Right atrium auricular region (tissue), 2 donors: ENCODE data around the gene CREB3L2. TPM values are rescaled to one million over a fixed set of nuclear protein-coding genes. Genes with fewer than 3 reads are reported as not detected.
A peak's percentile ranks its signal among the peaks of the same experiment; 100 is the strongest.

Source experiments
- DNase-seq: peaks from one replicate; pipeline ENCODE4 v3.0.0-alpha.2; 2019; ENCODE audit warnings: low spot score
- H3K27ac ChIP-seq, 2 donors: fragments of 200-600 bp; sonication (generic); 1 replicate in 1 of 2; 2 replicates in 1 of 2; pipeline ENCODE4 v1.5.1; 2016 to 2019
- H3K27me3 ChIP-seq, 2 donors: fragments of 200-600 bp; sonication (generic); one replicate each; pipeline versions ENCODE4 v1.5.1 to v1.6.0; 2017 to 2019
- H3K36me3 ChIP-seq: fragments of 200-600 bp; sonication (generic); one replicate; pipeline ENCODE4 v1.5.1; 2016
- H3K4me1 ChIP-seq, 2 donors: fragments of 200-600 bp; sonication (generic); one replicate each; pipeline versions ENCODE4 v1.5.1 to v1.6.0; 2017 to 2019
- H3K4me3 ChIP-seq, 2 donors: fragments of 200-600 bp; sonication (generic); 1 replicate in 1 of 2; 2 replicates in 1 of 2; pipeline ENCODE4 v1.5.1; 2017 to 2019; ENCODE audit warnings: mild to moderate bottlenecking in 1 of 2, moderate library complexity in 1 of 2
- H3K9me3 ChIP-seq, 2 donors: fragments of 200-600 bp; sonication (generic); one replicate each; pipeline ENCODE4 v1.5.1; 2019
- CTCF ChIP-seq, 2 donors: fragments of 200-600 bp; sonication (generic); IDR thresholded peaks; one replicate each; pipeline ENCODE4 v1.5.1; 2019; ENCODE audit warnings: antibody characterized with exemption in 2 of 2
- total RNA-seq, 2 donors: library from RNA; depleted of rRNA; stranded (reverse); fragments of >200 nt; gene quantifications; one replicate each; pipeline ENCODE4 v1.1.0, GENCODE V29; 2016

CREB3L2 gene
- total RNA-seq, 2 donors from 2014 or later = 25.6 to 39.6 TPM

DNA sequence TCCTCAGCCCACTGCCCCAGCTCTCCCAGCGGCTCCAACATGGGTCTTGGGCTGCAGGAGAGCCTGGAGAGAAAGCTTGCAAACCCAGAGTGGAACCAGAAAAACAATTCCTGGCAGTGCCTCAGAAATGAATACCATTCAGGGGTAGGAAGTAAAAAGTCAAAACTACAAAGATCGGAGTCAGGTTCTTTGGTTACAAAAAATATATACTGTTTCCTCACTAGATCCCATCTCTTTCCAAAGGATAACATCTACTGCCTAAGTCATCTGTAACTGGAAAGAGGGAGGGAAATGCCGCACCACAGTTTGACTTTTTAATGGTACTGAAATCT, 14.9 kb downstream of the CREB3L2 start:
- Histone ChIP-seq H3K27ac (peak overlapping the region; percentile 72), H3K4me3 (peak overlapping the region in 1 of 2 donors; percentile 9), H3K36me3 (no peaks in the 10 kb centered on the region), H3K4me1 (peaks cover 0 to 93% of the 10 kb centered on the region in 2 donors), H3K9me3 (no peaks in the 10 kb centered on the region), H3K27me3 (no peaks in the 10 kb centered on the region)
- no peak for DNase-seq
- TF ChIP-seq CTCF (IDR thresholded peaks at IDR 0.05) = no peak

- peaks cover 0 to 93% of the 10 kb centered on the region in 2 donors for H3K4me1 ChIP-seq
- peak overlapping the region; percentile 72 for H3K27ac ChIP-seq
- peak overlapping the region in 1 of 2 donors; percentile 9 for H3K4me3 ChIP-seq
- no peaks in the 10 kb centered on the region for H3K36me3 ChIP-seq
- no peak for TF ChIP-seq CTCF (IDR thresholded peaks at IDR 0.05)
- no peaks in the 10 kb centered on the region for H3K27me3 ChIP-seq
- peak; percentile 82 for DNase-seq
- H3K9me3 ChIP-seq = no peaks in the 10 kb centered on the region
These were observed 15.5 kb downstream of the CREB3L2 start for GRCh38 chr7:137986252-137987017.

GRCh38 chr7:137985897-137986251, 16.0 kb downstream of the CREB3L2 start:
- H3K4me3 ChIP-seq = no peak overlapping the region
- no peaks in the 10 kb centered on the region for H3K9me3 ChIP-seq
- TF ChIP-seq CTCF (IDR thresholded peaks at IDR 0.05) = no peak
- no peak for DNase-seq
- no peaks in the 10 kb centered on the region for H3K36me3 ChIP-seq
- no peaks in the 10 kb centered on the region for H3K27me3 ChIP-seq
- H3K27ac ChIP-seq = peak overlapping the region; percentile 72
- peaks cover 0 to 93% of the 10 kb centered on the region in 2 donors for H3K4me1 ChIP-seq

GRCh38 chr7:137985253-137985896, 16.5 kb downstream of the CREB3L2 start:
- Histone ChIP-seq H3K4me1 (peaks cover 0 to 93% of the 10 kb centered on the region in 2 donors), H3K4me3 (no peak overlapping the region)
- TF ChIP-seq CTCF (IDR thresholded peaks at IDR 0.05) = no peak

GRCh38 chr7:137984181-137985041, 17.5 kb downstream of the CREB3L2 start:
- Histone ChIP-seq H3K4me1 (peaks cover 0 to 91% of the 10 kb centered on the region in 2 donors), H3K4me3 (no peak overlapping the region)
- TF ChIP-seq CTCF (IDR thresholded peaks at IDR 0.05) = no peak

More at GRCh38 chr7:137985253-137985896, 16.5 kb downstream of the CREB3L2 start:
- H3K36me3 ChIP-seq = no peaks in the 10 kb centered on the region
- H3K27me3 ChIP-seq = no peaks in the 10 kb centered on the region
- no peaks in the 10 kb centered on the region for H3K9me3 ChIP-seq
- peak overlapping the region; percentile 72 for H3K27ac ChIP-seq
- no peak for DNase-seq

More at GRCh38 chr7:137984181-137985041, 17.5 kb downstream of the CREB3L2 start:
- Histone ChIP-seq H3K27ac (peak overlapping the region; percentile 55 to 72), H3K9me3 (no peaks in the 10 kb centered on the region), H3K27me3 (no peaks in the 10 kb centered on the region), H3K36me3 (no peaks in the 10 kb centered on the region)
- no peak for DNase-seq
